Non-pigmented ciliary epithelial cell (primary cell): ENCODE measurements around the gene XPA.
"Not testable (repeated sequence)": the region's sequence is repeated elsewhere in the genome, so short reads cannot be mapped to it uniquely, and the experiment has no call there.

Experiments
- DNase-seq: peaks from one replicate; pipeline ENCODE4 v3.0.0-alpha.2; 2010; ENCODE audit warnings: low read depth

The XPA gene

DNA sequence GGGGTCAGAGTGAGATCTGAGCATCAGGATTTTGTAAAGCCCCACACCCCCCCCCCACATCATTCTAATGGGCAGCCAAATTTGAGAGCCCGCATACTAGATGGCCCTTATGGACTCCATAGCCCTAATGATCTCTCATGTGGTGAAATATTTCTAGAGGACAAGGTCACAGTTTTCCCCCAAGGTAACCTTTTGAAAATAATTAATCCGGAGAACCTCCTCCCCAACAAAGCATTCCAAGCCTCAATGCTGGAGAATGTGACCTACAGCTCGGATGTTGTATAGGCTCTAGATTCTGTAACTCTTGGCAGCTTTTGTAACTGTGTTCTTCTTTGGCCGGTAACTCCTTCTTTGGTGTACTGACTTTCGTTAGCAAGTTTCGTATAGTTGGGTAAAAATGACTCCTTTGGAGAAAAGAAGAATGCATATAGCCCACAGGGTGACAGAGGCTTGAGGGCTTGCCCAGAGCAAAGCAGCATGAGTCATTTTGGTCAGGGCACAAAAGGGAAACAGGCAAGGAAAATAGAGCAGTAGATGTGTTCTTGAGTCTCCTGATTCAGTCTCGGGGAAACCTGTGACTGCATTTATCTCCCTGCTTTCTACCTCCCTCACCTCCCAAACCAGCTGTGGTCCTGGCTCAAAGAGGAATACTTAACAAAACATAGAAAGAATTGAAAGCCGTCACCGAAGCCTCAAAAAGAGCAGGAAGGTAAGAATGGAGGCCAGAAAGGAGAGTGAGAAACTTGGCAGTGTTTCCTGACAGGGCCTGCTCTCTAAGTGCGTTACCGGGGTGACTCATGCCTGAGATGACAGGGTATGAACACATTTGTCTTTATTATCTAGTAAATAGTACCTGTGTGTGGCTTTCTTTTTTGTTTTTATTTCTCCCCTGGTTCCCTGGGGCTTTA lies 6.6 kb upstream of the XPA start:
- DNase-seq: peak; percentile 70

DNA sequence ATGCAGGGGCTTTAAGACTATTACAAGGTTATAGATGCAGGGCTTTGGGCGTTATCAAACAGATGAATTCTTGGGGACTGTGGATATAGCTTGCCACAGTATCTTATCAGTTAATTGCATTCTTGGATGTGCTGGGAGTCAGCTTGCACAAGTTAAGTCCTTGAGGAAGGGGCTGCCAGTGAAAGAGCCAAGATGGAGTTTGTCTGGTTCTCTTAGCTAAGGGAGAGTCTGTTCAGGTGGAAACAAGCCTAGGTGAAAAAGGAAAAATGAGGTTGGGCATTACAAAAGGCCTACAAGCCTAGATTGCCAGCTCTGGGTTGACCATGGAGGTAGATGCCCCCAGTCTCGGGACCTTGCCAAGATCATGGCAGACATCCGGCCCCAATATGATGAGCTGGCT lies 2.7 kb upstream of the XPA start:
- not testable (repeated sequence) for DNase-seq

DNA sequence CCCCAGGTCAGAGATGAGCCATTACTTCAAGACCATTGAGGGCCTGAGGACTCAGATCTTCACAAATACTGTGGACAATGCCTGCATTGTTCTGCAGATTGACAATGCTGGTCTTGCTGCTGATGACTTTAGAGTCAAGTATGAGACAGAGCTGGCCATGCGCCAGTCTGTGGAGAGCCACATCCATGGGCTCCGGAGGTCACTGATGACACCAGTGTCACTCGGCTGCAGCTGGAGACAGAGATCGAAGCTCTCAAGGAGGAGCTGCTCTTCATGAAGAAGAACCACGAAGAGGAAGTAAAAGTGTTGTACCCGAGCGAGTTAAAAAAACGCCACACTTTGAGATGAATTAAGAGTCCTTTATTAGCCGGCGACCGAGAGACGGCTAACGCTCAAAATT lies 2.1 kb upstream of the XPA start:
- DNase-seq: not testable (repeated sequence)

DNA sequence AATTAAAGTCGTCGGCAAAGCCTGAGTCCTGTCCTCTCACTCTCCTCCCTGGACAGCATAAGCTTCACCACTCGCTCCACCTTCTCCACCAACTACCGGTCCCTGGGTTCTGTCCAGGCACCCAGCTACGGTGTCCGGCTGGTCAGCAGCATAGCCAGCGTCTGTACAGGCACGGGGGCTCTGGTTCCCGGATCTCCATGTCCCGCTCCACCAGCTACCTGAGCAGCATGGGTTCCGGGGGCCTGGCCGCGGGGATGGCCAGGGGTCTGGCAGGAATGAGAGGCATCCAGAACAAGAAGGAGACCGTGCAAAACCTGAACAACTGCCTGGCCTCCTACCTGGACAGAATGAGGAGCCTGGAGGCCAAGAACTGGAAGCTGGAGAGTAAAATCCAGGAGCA lies 1.7 kb upstream of the XPA start:
- DNase-seq: no peak

DNA sequence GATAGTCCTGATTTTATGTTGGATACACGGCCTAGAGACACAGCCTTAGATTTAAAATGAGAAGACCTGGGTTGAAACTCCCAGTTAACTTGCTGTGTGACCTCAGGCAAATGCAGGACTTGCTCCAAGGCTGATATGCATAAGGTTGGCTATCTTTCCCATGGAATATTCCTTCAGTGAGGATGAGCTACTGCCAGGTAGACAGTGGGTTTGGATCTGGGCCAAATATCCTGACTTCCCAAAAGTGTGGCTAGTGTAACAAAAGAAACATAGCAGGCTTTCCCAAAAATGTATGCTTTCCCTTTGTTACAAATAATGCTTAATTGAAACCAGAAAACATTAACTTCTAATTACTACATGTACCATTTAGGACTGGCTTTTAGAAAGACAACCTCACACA lies 697 bp upstream of the XPA start:
- no peak for DNase-seq

GRCh38 chr9:97695995-97696802 lies 941 bp downstream of the XPA start:
- DNase-seq: no peak

GRCh38 chr9:97695390-97695789 lies 1.8 kb downstream of the XPA start:
- DNase-seq: no peak

DNA sequence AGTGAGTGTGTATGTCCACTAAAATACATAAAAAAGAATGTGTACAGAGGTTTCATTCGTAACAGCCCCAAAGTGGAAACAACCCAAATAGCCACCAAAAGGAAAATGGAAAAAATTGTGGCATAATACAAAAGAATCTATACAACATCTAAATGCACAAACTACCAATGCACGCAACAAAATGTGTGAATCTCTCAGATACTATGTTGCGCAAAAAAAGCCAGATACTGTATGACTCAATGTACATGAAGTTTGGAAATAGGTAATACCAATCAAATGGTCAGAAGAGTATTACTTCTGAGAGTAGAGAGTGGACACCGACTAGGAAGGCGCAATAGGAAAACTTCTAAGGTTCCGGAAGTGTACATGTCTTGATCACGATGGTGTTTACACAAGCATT lies 2.4 kb downstream of the XPA start:
- DNase-seq: no peak

DNA sequence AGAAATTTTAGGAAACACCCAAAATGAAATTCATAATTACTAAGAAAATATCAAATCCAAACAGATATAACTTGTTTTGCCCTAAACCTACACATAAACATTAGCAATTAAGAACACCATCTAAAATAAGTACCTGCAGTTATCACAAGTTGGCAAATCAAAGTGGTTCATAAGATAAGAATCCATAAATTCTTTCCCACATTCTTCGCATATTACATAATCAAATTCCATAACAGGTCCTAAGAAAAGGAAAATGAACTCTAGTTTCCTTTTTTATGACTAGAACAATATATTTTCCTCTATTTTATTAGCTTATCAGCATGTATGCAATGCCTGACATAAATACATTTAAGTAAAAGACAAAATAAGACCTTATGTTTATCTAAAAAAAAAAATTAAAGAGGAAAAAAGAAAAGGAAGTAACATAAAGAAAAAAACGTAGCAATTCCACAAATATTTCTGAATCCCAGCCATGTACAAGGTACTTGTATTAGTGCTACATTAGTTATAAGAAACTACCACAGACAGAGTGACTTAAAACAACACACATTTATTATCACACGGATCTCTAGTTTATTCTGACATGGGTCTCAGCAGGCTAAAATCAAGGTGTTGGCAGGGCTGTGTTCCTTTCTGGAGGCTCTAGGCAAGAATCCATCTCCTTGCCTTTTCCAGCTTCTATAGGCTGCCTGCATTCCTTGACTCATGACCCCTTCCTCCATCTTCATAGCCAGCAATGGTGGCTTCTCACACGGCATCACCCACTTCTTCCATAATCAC lies 7.5 kb downstream of the XPA start:
- no peak for DNase-seq

- DNase-seq: no peak
Measured at GRCh38 chr9:97688654-97689053, 8.5 kb downstream of the XPA start.

DNA sequence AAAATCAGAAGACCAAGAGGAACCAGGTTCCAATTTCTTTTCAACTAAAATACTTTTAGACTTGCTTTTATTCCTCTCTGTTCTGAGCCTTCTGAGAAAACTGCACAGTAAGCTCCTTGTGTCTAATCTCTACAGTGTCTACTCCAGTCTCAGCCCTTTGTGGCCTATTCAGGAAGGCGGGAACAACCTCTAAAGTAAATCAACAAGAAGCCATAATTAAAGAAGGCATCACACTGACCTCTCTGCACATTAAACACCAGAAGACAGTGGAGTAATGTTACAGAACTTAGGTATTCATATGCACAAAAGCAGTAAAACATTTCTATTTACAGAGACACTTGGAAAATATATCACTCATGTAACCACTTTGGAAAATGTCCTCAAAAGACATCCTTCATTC lies 14.9 kb downstream of the XPA start:
- no peak for DNase-seq

DNA sequence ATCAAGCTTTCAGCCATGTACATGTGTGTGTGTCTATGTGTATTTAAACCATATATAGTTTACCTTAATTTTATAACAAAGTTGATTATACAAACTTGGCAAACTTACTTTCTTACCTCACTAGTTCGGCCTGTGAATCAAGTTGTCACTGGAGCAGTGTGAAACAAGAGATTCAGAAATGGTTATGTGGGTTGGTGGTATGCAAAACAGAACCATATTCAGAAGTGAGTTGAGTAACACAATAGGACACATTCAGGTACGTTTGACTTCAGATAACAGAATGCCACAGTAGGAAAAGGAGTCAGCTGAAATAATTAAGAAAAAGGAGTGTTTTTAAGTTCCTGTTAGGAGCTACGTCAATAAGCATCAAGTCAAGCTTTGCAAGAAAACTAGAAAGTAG lies 21.5 kb downstream of the XPA start:
- DNase-seq: no peak

GRCh38 chr9:97673922-97674321 lies 23.2 kb downstream of the XPA start:
- DNase-seq: no peak

- no peak for DNase-seq
Measured at GRCh38 chr9:97672403-97672802, 24.7 kb downstream of the XPA start.

DNA sequence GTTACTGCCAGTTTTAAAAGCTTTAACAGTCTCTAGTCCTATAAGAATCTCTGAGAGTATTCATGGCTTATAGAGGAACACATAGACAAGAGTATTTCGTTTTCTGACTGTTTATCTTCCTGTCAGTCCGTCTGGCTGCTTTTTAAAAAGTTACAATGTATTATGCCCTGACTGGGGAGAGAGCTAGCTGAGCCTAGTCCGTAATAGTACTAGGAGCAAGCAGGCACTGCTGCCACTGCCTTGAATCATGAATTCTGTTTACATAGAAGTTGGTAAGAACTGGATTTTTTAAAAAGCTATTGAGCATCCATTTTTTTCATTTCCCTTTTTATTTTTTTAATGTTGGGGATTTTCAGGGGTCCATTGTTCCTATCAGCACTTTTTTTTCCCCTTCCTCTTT lies 26.6 kb downstream of the XPA start:
- DNase-seq: no peak

- no peak for DNase-seq
Measured at GRCh38 chr9:97668485-97668884, 28.7 kb downstream of the XPA start.

DNA sequence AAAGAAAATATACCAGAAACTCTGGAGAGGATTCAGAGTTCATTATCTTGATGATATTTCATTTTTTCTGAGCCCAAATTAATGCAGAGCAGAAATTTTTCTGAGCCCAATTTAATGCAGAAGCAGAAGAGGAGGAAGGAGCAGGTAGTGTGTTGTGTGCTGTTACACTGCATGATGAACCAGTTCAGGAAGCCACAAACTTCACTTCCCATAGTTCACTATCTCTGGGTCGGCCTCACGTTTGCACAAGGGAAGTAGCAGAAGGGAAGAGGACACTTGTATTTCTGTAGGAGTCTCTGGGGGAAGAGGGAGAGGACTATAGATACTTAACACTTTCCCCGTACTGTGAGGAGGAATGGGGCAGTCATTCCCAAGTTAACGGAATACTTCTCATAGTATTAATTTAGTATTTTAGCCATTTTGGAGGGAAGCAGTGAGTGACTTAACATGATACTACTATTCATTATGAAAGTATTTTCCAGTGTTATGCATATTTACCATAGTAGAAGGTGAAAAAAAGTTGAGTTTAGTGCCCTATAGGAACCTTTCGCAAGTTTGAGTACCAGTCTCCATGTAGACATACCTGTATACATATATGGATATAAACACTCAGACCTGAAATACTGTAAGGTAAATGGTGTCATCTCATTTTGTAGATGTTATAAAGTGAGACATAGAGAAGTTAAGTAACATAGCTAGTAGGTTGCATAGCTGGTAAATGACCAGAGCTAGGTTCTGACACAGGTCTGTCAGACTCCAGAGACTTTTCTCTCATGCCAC lies 30.0 kb downstream of the XPA start:
- DNase-seq: no peak

DNA sequence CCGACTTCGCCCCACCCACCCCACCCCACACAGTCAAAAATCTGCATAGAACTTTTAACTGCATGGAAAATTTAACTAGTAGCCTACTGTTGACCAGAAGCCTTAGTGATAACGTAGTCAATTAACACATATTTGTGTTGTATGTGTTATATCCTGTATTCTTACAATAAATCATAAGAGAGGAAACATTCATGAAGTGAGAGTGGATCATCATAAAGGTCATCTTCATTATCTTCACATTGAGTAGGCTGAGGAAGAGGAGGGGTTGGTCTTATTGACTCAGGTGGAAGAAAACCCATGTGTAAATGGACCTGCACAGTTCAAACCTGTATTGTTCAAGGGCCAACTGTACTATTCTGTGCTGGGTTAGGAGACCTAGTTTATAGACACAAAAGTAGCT lies 31.4 kb downstream of the XPA start:
- DNase-seq: no peak

- no peak for DNase-seq
Measured at GRCh38 chr9:97660847-97661246, 36.3 kb downstream of the XPA start.

DNA sequence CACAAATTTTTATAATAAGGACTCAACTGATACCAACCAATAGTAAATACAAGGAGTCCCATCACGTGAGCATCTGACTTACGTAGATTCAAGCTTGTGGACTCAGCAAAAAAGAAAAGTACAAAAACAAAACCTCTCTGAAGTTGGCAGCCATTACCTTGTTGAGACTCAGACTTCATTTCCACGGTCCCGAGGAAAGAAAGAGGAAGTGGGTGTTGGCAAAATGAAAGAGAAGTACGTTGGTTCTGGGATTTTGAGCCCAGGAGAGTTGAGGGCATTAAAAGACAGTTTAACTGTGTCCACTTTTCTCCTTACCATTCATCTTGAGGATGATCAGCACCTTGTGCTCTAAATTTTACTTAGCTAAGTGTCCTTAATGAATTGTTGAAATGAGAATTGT lies 36.8 kb downstream of the XPA start:
- no peak for DNase-seq

DNA sequence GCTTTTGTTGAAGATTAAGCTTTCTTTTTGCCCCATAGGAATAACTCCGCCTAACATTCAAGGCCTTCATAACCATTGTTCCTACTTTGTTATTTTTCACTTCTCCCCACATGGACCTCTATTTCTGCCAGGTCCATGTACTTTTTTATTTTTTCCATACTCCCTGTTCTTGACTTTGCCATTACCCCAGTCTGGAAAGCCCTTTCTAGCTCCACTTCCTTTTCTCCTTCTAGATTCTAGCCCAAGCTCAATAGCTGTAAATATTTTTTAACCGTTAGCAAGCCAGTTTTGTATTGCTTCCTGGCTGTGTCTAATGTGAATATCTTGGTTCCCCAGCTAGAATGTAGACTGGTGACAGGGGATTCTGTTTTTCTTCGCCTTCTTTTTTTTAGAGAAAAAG lies 37.4 kb downstream of the XPA start:
- DNase-seq: no peak

- DNase-seq: no peak
Measured at GRCh38 chr9:97658707-97659106, 38.4 kb downstream of the XPA start.
